ENCODE measurements around the gene TMEM181.

The TMEM181 gene

GRCh38 chr6:158536891-158537798, 22.7 kb upstream of the TMEM181 start:
- no peaks in the 10 kb centered on the region for H3K27me3 ChIP-seq (ENCODE audit: insufficient read depth, poor library complexity, severe bottlenecking)
- TF ChIP-seq, protein P1, sequence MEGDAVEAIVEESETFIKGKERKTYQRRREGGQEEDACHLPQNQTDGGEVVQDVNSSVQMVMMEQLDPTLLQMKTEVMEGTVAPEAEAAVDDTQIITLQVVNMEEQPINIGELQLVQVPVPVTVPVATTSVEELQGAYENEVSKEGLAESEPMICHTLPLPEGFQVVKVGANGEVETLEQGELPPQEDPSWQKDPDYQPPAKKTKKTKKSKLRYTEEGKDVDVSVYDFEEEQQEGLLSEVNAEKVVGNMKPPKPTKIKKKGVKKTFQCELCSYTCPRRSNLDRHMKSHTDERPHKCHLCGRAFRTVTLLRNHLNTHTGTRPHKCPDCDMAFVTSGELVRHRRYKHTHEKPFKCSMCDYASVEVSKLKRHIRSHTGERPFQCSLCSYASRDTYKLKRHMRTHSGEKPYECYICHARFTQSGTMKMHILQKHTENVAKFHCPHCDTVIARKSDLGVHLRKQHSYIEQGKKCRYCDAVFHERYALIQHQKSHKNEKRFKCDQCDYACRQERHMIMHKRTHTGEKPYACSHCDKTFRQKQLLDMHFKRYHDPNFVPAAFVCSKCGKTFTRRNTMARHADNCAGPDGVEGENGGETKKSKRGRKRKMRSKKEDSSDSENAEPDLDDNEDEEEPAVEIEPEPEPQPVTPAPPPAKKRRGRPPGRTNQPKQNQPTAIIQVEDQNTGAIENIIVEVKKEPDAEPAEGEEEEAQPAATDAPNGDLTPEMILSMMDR (IDR thresholded peaks at IDR 0.05; ENCODE audit: poor library complexity, severe bottlenecking) = no peak
- no peak overlapping the region for H3K27ac ChIP-seq (ENCODE audit: poor library complexity, severe bottlenecking)
- no peaks in the 10 kb centered on the region for H3K4me1 ChIP-seq (ENCODE audit: insufficient read depth, poor library complexity, severe bottlenecking)
- ATAC-seq (ENCODE audit: low read depth) (peak; percentile 77), DNase-seq (ENCODE audit: low spot score) (no peak)
- H3K4me3 ChIP-seq (ENCODE audit: severe bottlenecking) = peak overlapping the region; percentile 37
- H3K36me3 ChIP-seq (ENCODE audit: low read depth) = no peaks in the 10 kb centered on the region
- H3K9me3 ChIP-seq (ENCODE audit: severe bottlenecking) = no peaks in the 10 kb centered on the region

DNA sequence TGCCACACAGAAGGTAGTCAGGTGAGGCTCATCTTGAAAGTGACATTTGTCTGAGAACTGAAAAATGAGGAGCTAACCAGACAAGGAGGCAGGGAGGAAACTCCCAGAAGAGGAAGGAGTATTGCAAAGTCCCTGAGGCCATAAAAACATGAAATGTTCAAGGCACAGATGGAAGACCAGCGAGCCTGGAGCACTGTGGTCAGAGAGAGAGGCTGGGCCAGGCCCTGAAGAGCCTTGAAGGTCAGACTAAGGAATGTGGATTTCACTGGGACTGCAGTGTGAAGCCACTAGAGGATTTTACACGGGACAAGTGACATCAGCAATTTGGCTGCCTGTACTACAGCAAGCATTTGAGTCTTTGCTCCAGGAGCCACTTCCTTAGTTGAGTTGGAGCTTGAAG, 21.1 kb upstream of the TMEM181 start:
- Histone ChIP-seq H3K27ac (ENCODE audit: poor library complexity, severe bottlenecking) (no peak overlapping the region), H3K27me3 (ENCODE audit: insufficient read depth, poor library complexity, severe bottlenecking) (no peaks in the 10 kb centered on the region), H3K9me3 (ENCODE audit: severe bottlenecking) (no peaks in the 10 kb centered on the region), H3K4me1 (ENCODE audit: insufficient read depth, poor library complexity, severe bottlenecking) (no peaks in the 10 kb centered on the region), H3K36me3 (ENCODE audit: low read depth) (no peaks in the 10 kb centered on the region), H3K4me3 (ENCODE audit: severe bottlenecking) (no peak overlapping the region)
- TF ChIP-seq, protein P1 (IDR thresholded peaks at IDR 0.05; ENCODE audit: poor library complexity, severe bottlenecking) = no peak
- ATAC-seq (ENCODE audit: low read depth) (no peak), DNase-seq (ENCODE audit: low spot score) (no peak)

DNA sequence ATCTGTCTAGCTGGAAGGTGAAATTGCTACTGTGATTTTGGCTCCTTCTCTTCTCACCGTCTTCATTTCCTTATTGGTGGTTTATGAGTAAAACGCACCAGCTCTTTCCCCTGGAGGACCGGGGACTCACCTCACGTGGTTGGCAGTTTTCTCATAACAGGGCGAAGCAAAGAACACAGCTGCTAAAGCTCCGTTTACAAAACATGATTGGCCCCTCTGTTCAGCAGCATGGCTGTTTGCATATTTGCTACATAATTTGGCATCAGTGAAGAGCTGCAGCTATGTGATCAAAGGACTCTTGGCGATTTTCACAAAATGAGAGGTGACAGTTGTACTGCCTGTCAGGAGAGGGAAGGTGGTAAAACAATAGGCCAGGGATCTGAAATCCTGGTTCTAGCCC, 20.5 kb upstream of the TMEM181 start:
- Histone ChIP-seq H3K27me3 (ENCODE audit: insufficient read depth, poor library complexity, severe bottlenecking) (no peaks in the 10 kb centered on the region), H3K4me3 (ENCODE audit: severe bottlenecking) (no peak overlapping the region), H3K4me1 (ENCODE audit: insufficient read depth, poor library complexity, severe bottlenecking) (no peaks in the 10 kb centered on the region), H3K27ac (ENCODE audit: poor library complexity, severe bottlenecking) (no peak overlapping the region), H3K9me3 (ENCODE audit: severe bottlenecking) (no peaks in the 10 kb centered on the region), H3K36me3 (ENCODE audit: low read depth) (no peaks in the 10 kb centered on the region)
- TF ChIP-seq, protein P1 (IDR thresholded peaks at IDR 0.05; ENCODE audit: poor library complexity, severe bottlenecking) = no peak
- ATAC-seq (ENCODE audit: low read depth) (no peak), DNase-seq (ENCODE audit: low spot score) (no peak)

DNA sequence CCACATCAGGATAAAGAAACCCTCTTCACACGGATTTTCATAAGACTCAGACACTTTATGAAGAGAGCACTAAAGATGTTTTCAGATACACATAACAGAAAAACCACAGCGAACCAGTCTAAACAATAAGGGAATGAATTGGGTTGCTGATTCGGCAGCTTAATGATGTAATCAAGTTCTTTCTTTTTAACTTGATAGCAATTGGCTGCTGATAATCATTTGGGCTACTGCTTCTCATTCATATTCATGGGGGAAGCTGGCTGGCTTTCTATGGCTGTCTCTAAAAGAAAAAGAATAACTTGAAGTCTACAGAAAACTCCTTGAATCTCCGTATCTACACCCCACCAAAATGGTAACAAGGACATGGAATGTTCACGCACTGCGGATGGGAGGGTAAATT, 20.0 kb upstream of the TMEM181 start:
- DNase-seq (ENCODE audit: low spot score) (no peak), ATAC-seq (ENCODE audit: low read depth) (no peak)
- Histone ChIP-seq H3K9me3 (ENCODE audit: severe bottlenecking) (no peaks in the 10 kb centered on the region), H3K4me1 (ENCODE audit: insufficient read depth, poor library complexity, severe bottlenecking) (no peaks in the 10 kb centered on the region), H3K36me3 (ENCODE audit: low read depth) (no peaks in the 10 kb centered on the region), H3K27me3 (ENCODE audit: insufficient read depth, poor library complexity, severe bottlenecking) (no peaks in the 10 kb centered on the region), H3K27ac (ENCODE audit: poor library complexity, severe bottlenecking) (no peak overlapping the region), H3K4me3 (ENCODE audit: severe bottlenecking) (no peak overlapping the region)
- TF ChIP-seq, protein P1 (IDR thresholded peaks at IDR 0.05; ENCODE audit: poor library complexity, severe bottlenecking) = no peak

DNA sequence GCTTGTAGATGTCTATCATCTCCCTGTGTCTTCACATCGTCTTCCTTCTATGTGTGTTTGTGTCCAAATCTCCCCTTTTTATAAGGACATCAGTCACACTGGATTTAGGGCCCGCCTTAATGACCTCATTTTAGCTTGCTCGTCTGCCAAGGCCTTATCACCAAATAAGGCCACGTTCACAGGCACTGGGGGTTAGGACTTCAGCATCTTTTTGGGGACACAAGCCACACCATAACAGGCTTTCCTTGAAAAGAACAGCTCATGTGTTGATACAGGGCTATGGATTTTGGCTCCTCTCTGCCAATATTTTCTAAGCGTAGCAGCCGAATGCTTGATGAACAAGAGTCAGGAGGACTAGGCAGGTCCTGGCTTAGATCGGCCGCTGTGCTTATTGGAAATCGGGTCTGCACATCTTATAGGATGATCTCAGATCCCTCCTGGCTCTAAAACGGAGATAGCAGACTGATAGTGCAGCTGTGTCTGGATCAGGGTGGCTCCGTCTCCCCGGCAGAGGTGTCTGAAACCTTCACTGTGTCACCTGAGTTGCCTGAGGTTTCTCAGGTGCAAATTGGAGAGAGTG, 16.2 kb upstream of the TMEM181 start:
- TF ChIP-seq, protein P1 (IDR thresholded peaks at IDR 0.05; ENCODE audit: poor library complexity, severe bottlenecking) = no peak
- DNase-seq (ENCODE audit: low spot score) = no peak
- Histone ChIP-seq H3K27ac (ENCODE audit: poor library complexity, severe bottlenecking) (no peak overlapping the region), H3K4me3 (ENCODE audit: severe bottlenecking) (no peak overlapping the region), H3K27me3 (ENCODE audit: insufficient read depth, poor library complexity, severe bottlenecking) (no peaks in the 10 kb centered on the region), H3K36me3 (ENCODE audit: low read depth) (no peaks in the 10 kb centered on the region), H3K9me3 (ENCODE audit: severe bottlenecking) (no peaks in the 10 kb centered on the region), H3K4me1 (ENCODE audit: insufficient read depth, poor library complexity, severe bottlenecking) (no peaks in the 10 kb centered on the region)
- ATAC-seq (ENCODE audit: low read depth) = no peak
